ENCODE measurements around the gene C1QTNF9B.

The C1QTNF9B gene

GRCh38 chr13:23856008-23856750 is 41.1 kb downstream of the C1QTNF9B start:
- DNase-seq, result no peak

- DNase-seq, result no peak
These were observed 41.9 kb downstream of the C1QTNF9B start for GRCh38 chr13:23855360-23855759.

- DNase-seq, result no peak
These were observed 45.0 kb downstream of the C1QTNF9B start for GRCh38 chr13:23852351-23852750.

GRCh38 chr13:23851106-23851505 is 46.2 kb downstream of the C1QTNF9B start:
- no peak for DNase-seq

GRCh38 chr13:23850134-23850533 is 47.2 kb downstream of the C1QTNF9B start:
- DNase-seq, result no peak

GRCh38 chr13:23849670-23850069 is 47.6 kb downstream of the C1QTNF9B start:
- DNase-seq, result no peak

- DNase-seq, result no peak
These were observed 48.6 kb downstream of the C1QTNF9B start for GRCh38 chr13:23848646-23849141.

GRCh38 chr13:23848019-23848418 is 49.3 kb downstream of the C1QTNF9B start:
- no peak for DNase-seq

- DNase-seq, result peak; percentile 19
These were observed 49.8 kb downstream of the C1QTNF9B start for GRCh38 chr13:23847497-23847896.

- no peak for DNase-seq
These were observed 52.1 kb downstream of the C1QTNF9B start for GRCh38 chr13:23845105-23845725.

GRCh38 chr13:23844132-23844531 is 53.2 kb downstream of the C1QTNF9B start:
- DNase-seq, result no peak

GRCh38 chr13:23843436-23843835 is 53.9 kb downstream of the C1QTNF9B start:
- DNase-seq, result no peak

- DNase-seq, result no peak
These were observed 54.9 kb downstream of the C1QTNF9B start for GRCh38 chr13:23842406-23842805.
